Sigmoid colon (tissue), 4 donors: Measurements from ENCODE around the gene TGFBI.

Source experiments
- CTCF ChIP-seq, 4 experiments: fragments of 450-650 bp in 3 of 4; fragments of 200-600 bp in 1 of 4; IDR thresholded peaks; one replicate each; pipeline ENCODE4 v1.5.1; 2016 to 2019; ENCODE audit warnings: antibody characterized with exemption in 4 of 4, mild to moderate bottlenecking in 3 of 4, moderate library complexity in 2 of 4
- EP300 ChIP-seq, 4 donors: sonication (generic); formaldehyde crosslinking; IDR thresholded peaks; one replicate each; pipeline ENCODE4 v1.6.1; 2017; ENCODE audit warnings: antibody characterized with exemption in 4 of 4
- POLR2A ChIP-seq, 2 donors: fragments of 450-650 bp; IDR thresholded peaks; one replicate each; pipeline ENCODE4 v1.6.1; 2016; ENCODE audit warnings: antibody characterized with exemption in 2 of 2, mild to moderate bottlenecking in 2 of 2, moderate library complexity in 2 of 2
- POLR2AphosphoS5 ChIP-seq, 4 donors: sonication (generic); formaldehyde crosslinking; IDR thresholded peaks; one replicate each; pipeline ENCODE4 v1.6.1; 2017; ENCODE audit warnings: antibody characterized with exemption in 4 of 4

DNA sequence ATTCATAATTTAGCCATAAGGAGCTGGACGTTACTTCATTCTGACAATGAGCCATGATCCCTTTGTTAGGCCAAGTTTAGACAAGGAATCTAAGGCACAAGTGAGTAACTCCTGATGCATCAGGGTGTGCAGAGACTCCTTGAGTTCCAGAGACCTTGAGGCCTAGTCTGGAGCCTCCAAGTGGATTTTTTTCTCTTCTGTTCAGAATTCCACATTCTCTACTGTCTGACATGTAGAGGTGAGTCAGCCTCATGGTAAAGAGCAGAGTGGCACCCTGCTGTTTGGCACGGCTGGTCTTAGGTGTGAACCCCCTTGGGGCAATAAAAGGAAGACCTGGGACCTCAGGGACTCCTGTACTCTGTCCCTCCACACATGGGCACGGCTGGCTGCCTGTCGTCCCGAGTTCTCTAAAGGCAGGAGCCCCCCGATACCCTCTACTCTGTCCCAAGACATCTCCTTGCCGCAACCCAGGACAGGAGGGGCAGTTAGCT is 22.0 kb upstream of the TGFBI start:
- TF ChIP-seq POLR2AphosphoS5 (IDR thresholded peaks at IDR 0.05) (peak in 1 of 4 donors; percentile 30), POLR2A (IDR thresholded peaks at IDR 0.05) (no peak), CTCF (IDR thresholded peaks at IDR 0.05) (no peak), EP300 (IDR thresholded peaks at IDR 0.05) (no peak)
